Fibroblast of the aortic adventitia (primary cell): ENCODE measurements around the gene SH3RF2. TPM values are rescaled to one million over a fixed set of nuclear protein-coding genes. Genes with fewer than 3 reads are reported as not detected.

Source experiments
- DNase-seq: peaks from one replicate; pipeline ENCODE4 v3.0.0-alpha.2; 2010; ENCODE audit warnings: low read depth
- H3K4me3 ChIP-seq: 2 replicates; pipeline ENCODE4 v1.5.1; 2011; ENCODE audit warnings: low read depth, mild to moderate bottlenecking, control low read depth, low read length, moderate library complexity
- CTCF ChIP-seq: IDR thresholded peaks from 2 replicates; pipeline ENCODE4 v1.5.1; 2011; ENCODE audit warnings: mild to moderate bottlenecking, low read length, control low read depth, inconsistent platforms; ENCODE audit not compliant: insufficient read depth
- total RNA-seq: library from RNA; depleted of rRNA; stranded (reverse); fragments of >200 nt; gene quantifications from 2 replicates; pipeline ENCODE4 v1.2.3, GENCODE V29; 2012; ENCODE audit warnings: low replicate concordance

Gene SH3RF2
- total RNA-seq, 1 donor, result 6.7 TPM

DNA sequence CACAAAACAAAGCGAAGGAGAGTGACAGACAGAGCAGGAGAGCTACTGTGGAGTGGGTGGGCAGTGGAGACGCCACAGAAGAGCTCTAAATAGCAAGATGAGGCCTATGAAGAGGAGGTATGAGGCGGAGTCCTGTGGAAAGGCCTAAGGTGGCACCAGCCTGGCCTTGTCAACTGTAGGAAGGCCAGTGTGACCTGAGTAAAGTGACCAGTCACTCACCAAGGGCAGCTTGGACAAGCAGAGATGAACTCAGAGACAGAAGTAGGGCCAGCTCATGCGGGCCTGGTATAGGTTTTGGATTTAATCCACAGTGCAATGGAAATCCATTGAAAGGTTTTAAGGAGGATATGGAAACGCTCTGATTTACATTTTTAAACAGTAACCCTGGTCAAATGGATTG is 23.8 kb upstream of the SH3RF2 start:
- no peak for DNase-seq
- TF ChIP-seq CTCF, result no peak
- H3K4me3 ChIP-seq, result no peak overlapping the region

GRCh38 chr5:145913701-145914100 is 22.7 kb upstream of the SH3RF2 start:
- DNase-seq, result no peak
- H3K4me3 ChIP-seq, result no peak overlapping the region
- no peak for TF ChIP-seq CTCF

DNA sequence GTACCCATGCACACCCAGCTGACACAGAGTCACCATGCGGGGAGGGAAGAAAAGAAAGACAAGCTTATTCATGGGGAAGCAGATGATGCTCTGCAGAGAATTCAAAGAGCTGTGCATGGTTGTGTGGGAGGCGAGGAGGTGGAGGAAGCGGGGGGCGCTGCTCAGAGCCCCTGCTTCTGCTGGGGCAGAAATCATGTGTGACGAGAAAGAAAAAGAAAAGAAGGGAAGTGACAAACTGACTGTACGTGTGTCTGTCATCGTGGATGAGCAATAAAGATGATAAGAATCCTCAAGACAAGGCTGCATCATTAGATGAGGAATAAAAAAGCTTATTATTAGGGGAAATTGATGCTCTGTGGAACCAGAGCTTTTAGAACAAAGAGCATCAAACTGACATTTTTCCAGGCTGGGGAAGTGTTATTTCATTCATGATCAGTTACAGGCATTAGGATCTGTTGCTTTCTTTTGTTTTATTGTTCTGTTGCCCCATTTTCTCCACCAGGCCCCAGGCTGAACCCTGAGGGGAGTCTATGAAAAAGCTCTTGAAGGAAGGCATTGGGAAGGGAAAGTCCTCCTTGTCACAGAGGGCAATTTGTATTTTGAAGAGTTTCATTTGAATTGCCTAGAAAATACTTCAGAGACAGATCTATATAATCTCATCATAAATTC is 20.3 kb upstream of the SH3RF2 start:
- H3K4me3 ChIP-seq, result no peak overlapping the region
- DNase-seq, result no peak
- no peak for TF ChIP-seq CTCF

DNA sequence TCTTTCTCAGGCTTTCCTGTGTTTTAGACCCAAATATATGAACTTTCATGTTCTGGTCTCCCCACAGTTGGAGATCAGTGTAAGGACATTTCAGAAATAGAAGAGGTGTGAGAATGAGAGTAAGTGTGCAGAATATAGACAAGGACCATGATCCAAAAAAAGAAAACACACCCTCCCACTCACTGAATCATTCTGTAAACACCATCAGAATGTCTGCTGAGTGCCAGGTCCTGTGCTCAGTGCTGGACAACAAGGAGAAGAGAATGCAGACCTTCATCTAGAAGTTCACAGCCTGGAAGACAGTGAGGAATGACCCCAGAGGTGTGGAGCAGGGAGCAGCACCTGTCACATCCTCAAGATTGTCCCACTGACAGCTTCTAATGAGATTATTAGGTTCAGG is 19.1 kb upstream of the SH3RF2 start:
- peak; percentile 45 for DNase-seq
- TF ChIP-seq CTCF, result no peak
- no peak overlapping the region for H3K4me3 ChIP-seq

GRCh38 chr5:145918397-145918796 is 18.0 kb upstream of the SH3RF2 start:
- no peak for TF ChIP-seq CTCF
- DNase-seq, result no peak
- no peak overlapping the region for H3K4me3 ChIP-seq

DNA sequence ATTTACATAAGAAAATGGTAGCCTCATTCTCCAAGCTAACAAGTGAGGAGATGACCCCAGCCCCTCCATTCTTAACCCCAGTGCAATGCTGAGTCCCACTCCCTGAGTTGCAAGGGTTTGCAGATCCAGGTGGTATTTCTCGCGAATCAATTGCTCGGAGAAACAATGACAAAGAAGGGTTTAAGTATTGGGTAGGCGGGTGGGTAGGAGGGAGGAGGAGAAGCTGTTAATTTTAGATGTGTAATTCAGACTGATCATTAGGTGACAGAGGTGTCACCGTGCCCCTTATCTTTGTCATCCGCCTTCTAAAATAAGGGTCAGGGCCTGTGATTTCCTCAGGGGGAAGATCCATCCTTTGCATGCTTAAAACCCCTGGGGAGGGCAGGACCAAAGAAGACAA is 17.0 kb upstream of the SH3RF2 start:
- no peak for DNase-seq
- no peak overlapping the region for H3K4me3 ChIP-seq
- no peak for TF ChIP-seq CTCF
